OCI-LY1 (cell line): ENCODE results near the gene NR0B2.

ENCODE experiments used
- H2AFZ ChIP-seq: fragments of 200-600 bp; sonication (generic), shearing (Covaris generic); 2 replicates; pipeline ENCODE4 v1.6.0; 2014; ENCODE audit warnings: antibody characterized with exemption, mild to moderate bottlenecking, low read length
- H3F3A ChIP-seq: fragments of 200-600 bp; sonication (generic), shearing (Covaris generic); 2 replicates; pipeline ENCODE4 v1.6.0; 2014; ENCODE audit warnings: mild to moderate bottlenecking, antibody characterized with exemption, low read length, moderate library complexity; ENCODE audit not compliant: insufficient read depth
- H3K27ac ChIP-seq: fragments of 200-600 bp; sonication (generic); 2 replicates; pipeline ENCODE4 v1.5.1; 2014; ENCODE audit warnings: low read length, mixed run types, mild to moderate bottlenecking, low read depth; ENCODE audit not compliant: poor library complexity, severe bottlenecking
- H3K27me3 ChIP-seq: fragments of 200-600 bp; sonication (generic); 2 replicates; pipeline ENCODE4 v1.6.0; 2014; ENCODE audit warnings: antibody characterized with exemption, mild to moderate bottlenecking, low read length, moderate library complexity; ENCODE audit not compliant: insufficient read depth
- H3K36me3 ChIP-seq: fragments of 200-600 bp; sonication (generic); 2 replicates; pipeline ENCODE4 v1.6.1; 2014; ENCODE audit warnings: mild to moderate bottlenecking, antibody characterized with exemption, low read length, moderate library complexity, mixed read lengths; ENCODE audit not compliant: insufficient read depth
- H3K4me1 ChIP-seq: fragments of 200-600 bp; sonication (generic); 2 replicates; pipeline ENCODE4 v1.5.1; 2014; ENCODE audit warnings: mild to moderate bottlenecking, low read length, moderate library complexity; ENCODE audit not compliant: insufficient read depth, severe bottlenecking
- H3K4me2 ChIP-seq: fragments of 200-600 bp; sonication (generic), shearing (Covaris generic); 2 replicates; pipeline ENCODE4 v1.6.1; 2014; ENCODE audit warnings: low read length
- H3K4me3 ChIP-seq: fragments of 200-600 bp; sonication (generic); 2 replicates; pipeline ENCODE4 v1.5.1; 2014; ENCODE audit warnings: low read length, low read depth, mild to moderate bottlenecking, mixed read lengths; ENCODE audit not compliant: poor library complexity, severe bottlenecking
- H3K79me2 ChIP-seq: fragments of 200-600 bp; shearing (Covaris generic); 2 replicates; pipeline ENCODE4 v1.6.1; 2016; ENCODE audit warnings: mixed run types, low read length, mixed read lengths; ENCODE audit not compliant: insufficient read depth
- H3K9ac ChIP-seq: fragments of 200-600 bp; sonication (generic), shearing (Covaris generic); 2 replicates; pipeline ENCODE4 v1.6.1; 2014; ENCODE audit warnings: mild to moderate bottlenecking, low read length, mixed read lengths
- H3K9me2 ChIP-seq: fragments of 200-600 bp; sonication (generic), shearing (Covaris generic); 2 replicates; pipeline ENCODE4 v1.6.1; 2014; ENCODE audit warnings: low read depth, mild to moderate bottlenecking, low read length, mixed read lengths
- H3K9me3 ChIP-seq: fragments of 200-600 bp; shearing (Covaris generic); 2 replicates; pipeline ENCODE4 v1.6.1; 2014; ENCODE audit warnings: low read length, mixed read lengths
- H4K20me1 ChIP-seq: fragments of 200-600 bp; sonication (generic), shearing (Covaris generic); 2 replicates; pipeline ENCODE4 v1.6.0; 2016; ENCODE audit warnings: mild to moderate bottlenecking, low read length; ENCODE audit not compliant: insufficient read depth
- EZH2 ChIP-seq: fragments of 200-600 bp; sonication (generic), shearing (Covaris generic); IDR thresholded peaks from 2 replicates; pipeline ENCODE4 v1.8.0; 2017; ENCODE audit warnings: borderline replicate concordance, mixed run types, mild to moderate bottlenecking, antibody characterized with exemption, low read length, moderate library complexity, mixed read lengths
- TF ChIP-seq, protein P1 (sequence below): fragments of 200-600 bp; sonication (generic), shearing (Covaris generic); IDR thresholded peaks from 2 replicates; pipeline ENCODE4 v1.5.1; 2017; ENCODE audit warnings: mild to moderate bottlenecking, antibody characterized with exemption, low read length, moderate library complexity, mixed read lengths

NR0B2 gene

GRCh38 chr1:26922431-26922729 is 8.6 kb upstream of the NR0B2 start:
- peak overlapping the region; percentile 78 for H3K4me2 ChIP-seq
- no peaks in the 10 kb centered on the region for H3K27me3 ChIP-seq
- peaks cover 44% of the 10 kb centered on the region for H3K36me3 ChIP-seq
- no peaks in the 10 kb centered on the region for H3K9me3 ChIP-seq
- H3K9me2 ChIP-seq, result no peaks in the 10 kb centered on the region
- H3K4me1 ChIP-seq, result peaks cover 19% of the 10 kb centered on the region
- H3F3A ChIP-seq, result no peaks in the 10 kb centered on the region
- H3K27ac ChIP-seq, result no peak overlapping the region
- peaks cover 17% of the 10 kb centered on the region for H3K79me2 ChIP-seq
- peak overlapping the region; percentile 92 for H3K9ac ChIP-seq
- no peaks in the 10 kb centered on the region for H4K20me1 ChIP-seq
- H3K4me3 ChIP-seq, result peak overlapping the region; percentile 95
- TF ChIP-seq EZH2, result no peak
- TF ChIP-seq, protein P1, sequence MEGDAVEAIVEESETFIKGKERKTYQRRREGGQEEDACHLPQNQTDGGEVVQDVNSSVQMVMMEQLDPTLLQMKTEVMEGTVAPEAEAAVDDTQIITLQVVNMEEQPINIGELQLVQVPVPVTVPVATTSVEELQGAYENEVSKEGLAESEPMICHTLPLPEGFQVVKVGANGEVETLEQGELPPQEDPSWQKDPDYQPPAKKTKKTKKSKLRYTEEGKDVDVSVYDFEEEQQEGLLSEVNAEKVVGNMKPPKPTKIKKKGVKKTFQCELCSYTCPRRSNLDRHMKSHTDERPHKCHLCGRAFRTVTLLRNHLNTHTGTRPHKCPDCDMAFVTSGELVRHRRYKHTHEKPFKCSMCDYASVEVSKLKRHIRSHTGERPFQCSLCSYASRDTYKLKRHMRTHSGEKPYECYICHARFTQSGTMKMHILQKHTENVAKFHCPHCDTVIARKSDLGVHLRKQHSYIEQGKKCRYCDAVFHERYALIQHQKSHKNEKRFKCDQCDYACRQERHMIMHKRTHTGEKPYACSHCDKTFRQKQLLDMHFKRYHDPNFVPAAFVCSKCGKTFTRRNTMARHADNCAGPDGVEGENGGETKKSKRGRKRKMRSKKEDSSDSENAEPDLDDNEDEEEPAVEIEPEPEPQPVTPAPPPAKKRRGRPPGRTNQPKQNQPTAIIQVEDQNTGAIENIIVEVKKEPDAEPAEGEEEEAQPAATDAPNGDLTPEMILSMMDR, result no peak
- no peak overlapping the region for H2AFZ ChIP-seq

DNA sequence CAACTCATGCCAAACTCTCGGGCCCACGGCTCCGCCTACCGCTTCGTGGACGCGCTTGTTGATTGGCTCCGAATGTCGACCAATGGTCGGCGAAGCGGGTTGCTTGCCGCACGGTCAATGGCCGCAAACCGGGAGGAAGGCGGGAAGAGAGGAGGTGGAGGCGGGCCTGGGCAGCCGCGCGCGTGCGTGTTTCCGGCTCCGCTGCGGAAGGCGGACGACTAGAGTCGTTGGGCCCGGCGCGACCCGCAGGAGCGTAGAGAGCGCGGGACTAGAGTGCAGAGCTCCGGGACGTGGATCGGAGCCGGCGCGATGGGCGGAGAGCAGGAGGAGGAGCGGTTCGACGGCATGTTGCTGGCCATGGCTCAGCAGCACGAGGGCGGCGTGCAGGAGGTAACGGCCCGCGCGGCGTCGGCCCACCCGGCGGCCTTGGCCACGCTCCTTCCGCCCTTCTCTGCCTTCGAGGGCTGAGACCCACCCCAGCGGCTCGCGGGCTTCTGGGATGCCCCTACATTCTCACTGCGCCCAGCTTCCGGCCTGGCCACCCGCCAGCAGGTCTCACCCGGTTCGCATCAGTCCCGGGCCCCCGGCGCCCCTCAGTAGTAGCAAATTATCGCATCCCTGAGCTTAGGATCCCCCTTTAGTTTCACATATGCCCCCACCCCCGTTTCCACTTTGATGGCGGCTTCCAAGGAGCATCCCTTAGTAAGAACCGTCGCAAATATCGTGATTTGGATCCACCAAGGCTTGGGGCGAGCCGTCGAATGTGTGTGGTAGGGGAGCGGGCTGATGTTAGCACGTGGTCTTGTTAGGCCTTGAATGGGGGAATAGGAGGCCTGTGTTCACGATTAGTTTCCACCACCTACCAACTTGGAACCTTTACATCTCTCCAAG is 8.0 kb upstream of the NR0B2 start, which contains the start of gene NUDC:
NUDC (plus strand) TSS at position 204 of the 891 bp plus-strand sequence; CDS start at position 310, 106 bp downstream.
- Histone ChIP-seq H3K4me2 (peak within 1 kb of the TSS; percentile 78), H3K36me3 (peaks cover 38% of the 10 kb centered on the region), H3K9ac (peak within 1 kb of the TSS; percentile 92), H3F3A (no peaks in the 10 kb centered on the region), H3K79me2 (peaks cover 17% of the 10 kb centered on the region), H3K27me3 (no peaks in the 10 kb centered on the region), H3K4me3 (peak within 1 kb of the TSS; percentile 95), H3K9me3 (no peaks in the 10 kb centered on the region), H3K27ac (peak within 1 kb of the TSS; percentile 36), H2AFZ (peak within 1 kb of the TSS; percentile 39; the same call in 1 of the 2 replicates), H4K20me1 (no peaks in the 10 kb centered on the region), H3K4me1 (peaks cover 19% of the 10 kb centered on the region), H3K9me2 (no peaks in the 10 kb centered on the region)
- TF ChIP-seq, protein P1, result no peak
- TF ChIP-seq EZH2, result no peak

GRCh38 chr1:26921126-26921539 is 7.4 kb upstream of the NR0B2 start:
- Histone ChIP-seq H3K36me3 (peaks cover 31% of the 10 kb centered on the region), H3K9me2 (no peaks in the 10 kb centered on the region), H3K27ac (no peak overlapping the region)

More at GRCh38 chr1:26921126-26921539, 7.4 kb upstream of the NR0B2 start:
- no peaks in the 10 kb centered on the region for H3F3A ChIP-seq
- no peaks in the 10 kb centered on the region for H4K20me1 ChIP-seq
- peak overlapping the region; percentile 30; the same call in 1 of the 2 replicates for H3K9ac ChIP-seq
- TF ChIP-seq, protein P1, result no peak
- no peak for TF ChIP-seq EZH2
- H3K27me3 ChIP-seq, result no peaks in the 10 kb centered on the region
- peaks cover 19% of the 10 kb centered on the region for H3K4me1 ChIP-seq
- H3K9me3 ChIP-seq, result no peaks in the 10 kb centered on the region
- peak overlapping the region; percentile 78 for H3K4me2 ChIP-seq
- H3K4me3 ChIP-seq, result peak overlapping the region; percentile 95
- peaks cover 17% of the 10 kb centered on the region for H3K79me2 ChIP-seq
- H2AFZ ChIP-seq, result peak overlapping the region; percentile 39; the same call in 1 of the 2 replicates
